Islet precursor cell (in vitro differentiated cells): ENCODE results near the gene OR11L1.

ENCODE experiments used
- DNase-seq: peaks from one replicate; pipeline ENCODE4 v3.0.0-alpha.2; 2018

The OR11L1 gene

GRCh38 chr1:247841796-247842195 is at the start of gene OR11L1:
Gene OR11L1, minus strand, starts transcription at chr1:247841896. Its CDS starts 0 bp downstream, at chr1:247841896.
- no peak for DNase-seq

- DNase-seq: no peak
Observed at GRCh38 chr1:247884797-247885413, 43.2 kb upstream of the OR11L1 start.

GRCh38 chr1:247883346-247883745 is 41.6 kb upstream of the OR11L1 start:
- DNase-seq: no peak

GRCh38 chr1:247865416-247865815 is 23.7 kb upstream of the OR11L1 start:
- no peak for DNase-seq

DNA sequence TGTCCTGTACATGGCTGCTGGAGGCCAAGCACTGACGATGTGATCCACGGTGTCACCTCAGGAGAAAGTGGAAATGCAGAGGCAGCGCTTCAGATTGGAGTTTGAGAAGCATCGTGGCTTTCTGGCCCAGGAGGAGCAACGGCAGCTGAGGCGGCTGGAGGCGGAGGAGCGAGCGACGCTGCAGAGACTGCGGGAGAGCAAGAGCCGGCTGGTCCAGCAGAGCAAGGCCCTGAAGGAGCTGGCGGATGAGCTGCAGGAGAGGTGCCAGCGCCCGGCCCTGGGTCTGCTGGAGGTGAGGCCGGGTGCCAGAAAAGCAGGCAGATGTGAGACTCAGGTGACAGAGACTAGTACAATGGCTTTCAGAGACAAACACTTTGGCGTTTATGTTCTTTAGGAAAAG is 22.9 kb upstream of the OR11L1 start:
- DNase-seq: no peak

DNA sequence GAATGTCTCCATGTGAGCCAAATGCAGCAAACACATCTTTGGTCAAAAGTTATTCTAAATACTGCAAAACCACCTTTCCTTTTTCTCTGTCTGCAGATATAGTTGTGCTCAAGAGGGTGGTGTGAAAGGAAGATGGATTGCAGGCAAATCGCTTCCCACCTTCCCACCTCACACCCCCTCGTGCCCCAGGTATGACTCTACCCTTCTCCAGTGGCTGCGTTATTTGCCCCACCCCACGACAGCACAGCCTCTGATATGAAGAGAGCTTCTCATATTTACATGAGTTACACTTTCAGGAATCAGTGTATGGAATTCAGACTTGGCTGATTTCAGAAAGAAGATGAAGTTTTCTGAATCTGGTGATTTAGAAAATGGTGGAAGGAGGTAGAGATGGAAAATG is 21.1 kb upstream of the OR11L1 start:
- no peak for DNase-seq

DNA sequence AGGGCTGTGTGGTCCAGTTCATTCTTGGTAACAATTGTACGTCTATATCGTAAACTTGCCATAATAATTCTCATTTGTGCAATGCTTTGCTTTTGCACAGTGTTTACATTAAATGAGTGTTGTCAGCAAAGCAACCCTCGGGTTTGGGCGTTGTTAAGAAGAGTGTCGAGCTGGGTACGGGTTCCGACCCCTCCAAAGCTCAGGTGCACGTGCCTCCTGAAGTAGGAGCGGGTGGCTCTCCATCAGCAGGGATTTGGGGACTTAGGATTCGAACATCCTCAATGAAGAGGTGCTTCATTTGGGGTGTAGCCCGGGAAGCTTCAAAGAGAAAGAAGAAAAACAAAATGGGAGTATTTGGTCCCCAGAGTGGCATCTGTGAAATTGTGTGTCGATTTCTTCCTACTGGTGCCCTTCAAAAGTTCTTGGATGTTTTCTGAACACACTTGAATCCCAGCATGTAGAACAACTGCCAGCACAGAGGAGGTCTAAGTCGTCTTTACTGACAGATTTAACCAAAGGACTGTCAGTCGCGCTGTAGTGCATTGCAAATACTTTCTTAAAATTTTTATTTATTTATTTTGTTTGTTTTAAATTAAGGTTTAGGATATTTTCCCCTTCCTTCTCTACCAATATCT is 16.4 kb upstream of the OR11L1 start:
- DNase-seq: no peak

DNA sequence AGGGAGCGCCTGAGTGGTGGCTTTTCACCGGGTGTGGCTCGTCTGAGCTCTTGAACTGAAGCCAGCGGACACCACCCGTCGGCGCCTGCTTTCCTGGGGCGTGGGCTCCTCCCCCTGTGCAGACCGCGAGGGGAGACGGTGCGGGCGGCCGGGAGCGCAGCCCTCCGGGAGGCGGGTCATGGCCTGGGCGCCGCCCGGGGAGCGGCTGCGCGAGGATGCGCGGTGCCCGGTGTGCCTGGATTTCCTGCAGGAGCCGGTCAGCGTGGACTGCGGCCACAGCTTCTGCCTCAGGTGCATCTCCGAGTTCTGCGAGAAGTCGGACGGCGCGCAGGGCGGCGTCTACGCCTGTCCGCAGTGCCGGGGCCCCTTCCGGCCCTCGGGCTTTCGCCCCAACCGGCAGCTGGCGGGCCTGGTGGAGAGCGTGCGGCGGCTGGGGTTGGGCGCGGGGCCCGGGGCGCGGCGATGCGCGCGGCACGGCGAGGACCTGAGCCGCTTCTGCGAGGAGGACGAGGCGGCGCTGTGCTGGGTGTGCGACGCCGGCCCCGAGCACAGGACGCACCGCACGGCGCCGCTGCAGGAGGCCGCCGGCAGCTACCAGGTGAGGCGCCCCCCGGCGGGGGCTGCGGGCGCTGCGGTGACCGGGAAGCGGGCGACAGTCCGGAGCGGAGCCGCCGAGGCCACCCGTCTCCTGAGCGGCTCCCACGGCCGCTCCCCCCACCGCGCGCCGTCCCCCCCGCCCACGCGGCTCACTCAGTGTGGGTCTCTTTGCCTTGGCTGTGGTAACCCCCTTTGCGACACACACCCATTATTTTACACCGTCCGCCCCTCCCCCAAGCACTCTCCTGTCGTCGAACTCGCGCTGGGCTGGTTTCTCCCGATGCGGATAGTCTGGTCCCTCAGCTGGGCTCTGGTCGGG is 15.6 kb upstream of the OR11L1 start, which contains the start of gene TRIM58:
Gene TRIM58, plus strand, starts transcription at position 119 of the 916 bp plus-strand sequence. Its CDS starts 60 bp downstream, at position 179.
- DNase-seq: no peak

DNA sequence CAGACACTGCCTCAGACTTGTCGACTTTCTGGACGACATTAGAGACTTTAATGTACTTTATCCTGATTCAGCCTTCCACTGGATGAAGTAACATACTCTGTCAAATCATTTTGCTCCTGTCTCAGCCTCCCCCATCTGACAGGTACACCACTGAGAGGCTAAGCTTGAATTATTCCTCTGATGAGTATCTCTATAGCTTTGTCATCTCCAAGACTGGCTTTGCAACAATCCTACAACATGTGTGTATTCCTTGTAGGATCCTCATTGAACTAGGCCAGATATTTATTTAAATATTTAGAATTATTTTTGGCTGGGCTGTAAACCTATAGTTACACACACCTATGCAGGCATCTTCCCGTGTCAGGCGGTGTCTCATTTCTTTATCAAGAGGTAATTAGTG is 14.2 kb upstream of the OR11L1 start:
- no peak for DNase-seq

DNA sequence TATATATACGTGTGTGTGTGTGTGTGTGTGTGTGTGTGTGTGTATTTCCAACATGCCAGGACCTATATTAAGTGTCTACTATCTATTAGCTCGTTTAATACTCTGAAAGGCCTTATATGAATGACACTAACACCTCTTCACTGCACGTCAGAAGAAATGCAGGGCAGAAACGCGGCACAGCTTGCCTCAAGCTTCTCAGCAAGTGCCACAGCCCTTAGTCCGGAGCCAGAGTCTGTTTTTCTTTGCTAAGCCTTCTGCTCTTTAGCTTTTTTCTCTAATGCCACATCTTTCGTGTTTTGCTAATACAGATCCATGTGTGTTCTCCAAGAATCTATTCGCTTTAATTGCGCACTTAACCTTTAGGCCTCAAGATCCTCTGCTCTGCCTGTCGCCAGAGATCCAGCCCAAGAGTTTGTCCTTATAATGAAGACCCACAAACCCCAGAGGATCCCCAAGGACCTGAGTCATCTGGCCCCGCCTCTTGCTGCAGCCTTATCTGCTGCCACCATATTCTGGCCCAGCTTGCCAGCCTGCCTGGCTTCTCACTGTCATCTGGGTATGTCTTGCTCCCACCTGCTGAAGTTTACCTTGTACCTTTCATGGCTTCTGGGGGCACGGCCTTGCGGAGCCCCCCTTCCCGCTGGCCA is 13.3 kb upstream of the OR11L1 start:
- no peak for DNase-seq

- DNase-seq: no peak
Observed at GRCh38 chr1:247849616-247850015, 7.9 kb upstream of the OR11L1 start.

- no peak for DNase-seq
Observed at GRCh38 chr1:247848346-247848745, 6.7 kb upstream of the OR11L1 start.

GRCh38 chr1:247845693-247846017 is 4.0 kb upstream of the OR11L1 start:
- no peak for DNase-seq

- no peak for DNase-seq
Observed at GRCh38 chr1:247845011-247845692, 3.5 kb upstream of the OR11L1 start.

- DNase-seq: no peak
Observed at GRCh38 chr1:247843411-247843810, 1.7 kb upstream of the OR11L1 start.

- no peak for DNase-seq
Observed at GRCh38 chr1:247840818-247841217, 878 bp downstream of the OR11L1 start.

GRCh38 chr1:247833601-247834000 is 8.1 kb downstream of the OR11L1 start:
- DNase-seq: no peak

GRCh38 chr1:247829656-247830055 is 12.0 kb downstream of the OR11L1 start:
- no peak for DNase-seq

GRCh38 chr1:247825362-247825761 is 16.3 kb downstream of the OR11L1 start:
- DNase-seq: no peak

- no peak for DNase-seq
Observed at GRCh38 chr1:247824023-247824422, 17.7 kb downstream of the OR11L1 start, which contains the start of gene OR14A16. Gene OR14A16, minus strand, starts transcription at chr1:247824119. Its CDS starts 8,390 bp downstream, at chr1:247815729.

DNA sequence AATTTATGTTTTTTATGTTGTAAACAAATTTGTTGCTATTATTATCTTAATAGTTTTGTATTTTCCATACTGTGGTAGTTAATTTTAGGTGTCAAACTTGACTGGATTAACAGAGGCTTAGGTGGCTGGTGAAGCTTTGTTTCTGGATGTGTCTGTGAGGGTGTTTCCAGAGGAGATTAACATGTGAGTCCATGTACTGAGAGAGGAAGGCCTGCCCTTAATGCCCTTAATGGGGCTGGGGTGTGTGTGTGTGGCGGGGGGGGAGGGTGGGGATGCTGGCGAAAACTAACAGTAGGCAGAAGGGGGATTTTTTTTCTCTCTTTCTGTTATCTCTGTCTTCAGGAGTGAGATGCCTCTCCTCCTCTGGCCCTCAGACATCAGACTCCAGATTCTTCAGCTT is 19.6 kb downstream of the OR11L1 start:
- DNase-seq: no peak

GRCh38 chr1:247812637-247813036 is 29.1 kb downstream of the OR11L1 start:
- DNase-seq: no peak

DNA sequence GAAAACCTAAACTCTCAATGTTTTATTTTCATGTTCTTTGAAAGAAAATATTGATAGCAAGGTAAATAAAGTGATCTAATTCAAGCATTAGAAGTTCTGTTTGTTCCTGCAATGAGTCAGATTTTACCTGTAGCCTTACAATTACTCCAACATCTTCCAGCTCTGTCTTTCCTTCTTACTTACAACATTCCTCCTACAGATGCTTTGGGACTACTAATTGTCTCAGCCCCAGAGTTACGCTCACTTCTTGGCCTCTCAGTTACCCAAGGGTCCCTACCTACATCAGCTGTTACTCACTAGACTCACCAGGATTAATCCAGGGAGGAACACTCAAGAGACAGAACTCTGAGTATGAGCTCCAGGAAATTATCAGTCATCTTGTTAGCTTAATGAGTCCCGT is 44.2 kb downstream of the OR11L1 start:
- DNase-seq: no peak
